Ishikawa (cell line): ENCODE data around the gene AKR1A1.

Experiments
- CEBPB ChIP-seq: IDR thresholded peaks from 2 replicates; pipeline ENCODE4 v1.6.1; 2012
- CREB1 ChIP-seq: IDR thresholded peaks from 2 replicates; pipeline ENCODE4 v1.6.1; 2012; ENCODE audit warnings: low read depth
- EGR1 ChIP-seq: IDR thresholded peaks from 2 replicates; pipeline ENCODE4 v1.6.1; 2012
- EP300 ChIP-seq: IDR thresholded peaks from 2 replicates; pipeline ENCODE4 v1.6.1; 2012; ENCODE audit warnings: borderline replicate concordance
- FOXM1 ChIP-seq: IDR thresholded peaks from 2 replicates; pipeline ENCODE4 v1.6.1; 2012; ENCODE audit warnings: low read depth, borderline replicate concordance
- NFIC ChIP-seq: IDR thresholded peaks from 2 replicates; pipeline ENCODE4 v1.6.1; 2012
- RAD21 ChIP-seq: IDR thresholded peaks from 2 replicates; pipeline ENCODE4 v1.6.1; 2012; ENCODE audit warnings: low read depth
- TAF1 ChIP-seq: IDR thresholded peaks from 2 replicates; pipeline ENCODE4 v1.6.1; 2012; ENCODE audit warnings: low read depth, mild to moderate bottlenecking
- TCF12 ChIP-seq: IDR thresholded peaks from 2 replicates; pipeline ENCODE4 v1.6.1; 2012; ENCODE audit warnings: low read depth
- TEAD4 ChIP-seq: IDR thresholded peaks from 2 replicates; pipeline ENCODE4 v1.6.1; 2012
- YY1 ChIP-seq: IDR thresholded peaks from 2 replicates; pipeline ENCODE4 v1.6.1; 2012; ENCODE audit warnings: low read depth
- ZBTB7A ChIP-seq: IDR thresholded peaks from 2 replicates; pipeline ENCODE4 v1.6.1; 2012; ENCODE audit warnings: low read depth
- TF ChIP-seq, protein P1 (sequence below): IDR thresholded peaks from 2 replicates; pipeline ENCODE4 v1.6.1; 2012; ENCODE audit warnings: low read depth, mild to moderate bottlenecking
- TF ChIP-seq, protein P2 (sequence below): IDR thresholded peaks from 2 replicates; pipeline ENCODE4 v1.6.1; 2012
- TF ChIP-seq, protein P3 (sequence below): IDR thresholded peaks from 2 replicates; pipeline ENCODE4 v1.6.1; 2012

Gene AKR1A1

DNA sequence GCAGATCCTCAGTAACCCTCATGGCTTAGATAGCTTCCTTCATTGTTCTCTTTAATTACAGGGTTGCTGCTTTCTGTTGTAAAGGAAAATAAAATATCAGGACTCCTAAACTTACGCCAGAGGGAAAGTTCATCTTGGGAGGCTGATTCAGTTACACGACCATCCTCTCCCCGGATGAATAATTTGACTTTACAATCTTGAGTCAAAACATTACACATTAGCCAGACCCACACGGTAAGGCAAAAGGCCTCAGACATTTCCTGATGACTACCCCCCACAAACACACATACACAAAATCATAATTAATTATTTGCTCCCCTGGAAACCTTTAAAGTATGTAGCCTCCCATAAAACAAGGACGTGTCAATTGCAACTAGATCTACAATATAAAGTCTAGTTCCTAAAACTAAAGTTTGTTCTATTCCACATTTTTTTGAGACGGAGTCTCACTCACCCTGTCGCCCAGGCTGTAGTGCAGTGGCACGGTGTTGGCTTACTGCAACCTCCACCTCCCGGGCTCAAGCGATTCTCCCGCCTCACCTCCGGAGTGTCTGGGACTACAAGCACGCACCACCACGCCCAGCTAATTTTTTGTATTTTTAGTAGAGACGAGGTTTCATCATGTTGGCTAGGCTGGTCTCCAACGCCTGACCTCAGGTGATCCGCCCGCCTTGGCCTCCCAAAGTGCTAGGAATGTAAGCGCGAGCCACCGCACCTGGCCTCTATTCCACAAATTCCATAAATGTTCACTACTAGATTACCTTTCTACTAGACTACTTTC is 28.1 kb upstream of the AKR1A1 start:
- TF ChIP-seq, protein P1, sequence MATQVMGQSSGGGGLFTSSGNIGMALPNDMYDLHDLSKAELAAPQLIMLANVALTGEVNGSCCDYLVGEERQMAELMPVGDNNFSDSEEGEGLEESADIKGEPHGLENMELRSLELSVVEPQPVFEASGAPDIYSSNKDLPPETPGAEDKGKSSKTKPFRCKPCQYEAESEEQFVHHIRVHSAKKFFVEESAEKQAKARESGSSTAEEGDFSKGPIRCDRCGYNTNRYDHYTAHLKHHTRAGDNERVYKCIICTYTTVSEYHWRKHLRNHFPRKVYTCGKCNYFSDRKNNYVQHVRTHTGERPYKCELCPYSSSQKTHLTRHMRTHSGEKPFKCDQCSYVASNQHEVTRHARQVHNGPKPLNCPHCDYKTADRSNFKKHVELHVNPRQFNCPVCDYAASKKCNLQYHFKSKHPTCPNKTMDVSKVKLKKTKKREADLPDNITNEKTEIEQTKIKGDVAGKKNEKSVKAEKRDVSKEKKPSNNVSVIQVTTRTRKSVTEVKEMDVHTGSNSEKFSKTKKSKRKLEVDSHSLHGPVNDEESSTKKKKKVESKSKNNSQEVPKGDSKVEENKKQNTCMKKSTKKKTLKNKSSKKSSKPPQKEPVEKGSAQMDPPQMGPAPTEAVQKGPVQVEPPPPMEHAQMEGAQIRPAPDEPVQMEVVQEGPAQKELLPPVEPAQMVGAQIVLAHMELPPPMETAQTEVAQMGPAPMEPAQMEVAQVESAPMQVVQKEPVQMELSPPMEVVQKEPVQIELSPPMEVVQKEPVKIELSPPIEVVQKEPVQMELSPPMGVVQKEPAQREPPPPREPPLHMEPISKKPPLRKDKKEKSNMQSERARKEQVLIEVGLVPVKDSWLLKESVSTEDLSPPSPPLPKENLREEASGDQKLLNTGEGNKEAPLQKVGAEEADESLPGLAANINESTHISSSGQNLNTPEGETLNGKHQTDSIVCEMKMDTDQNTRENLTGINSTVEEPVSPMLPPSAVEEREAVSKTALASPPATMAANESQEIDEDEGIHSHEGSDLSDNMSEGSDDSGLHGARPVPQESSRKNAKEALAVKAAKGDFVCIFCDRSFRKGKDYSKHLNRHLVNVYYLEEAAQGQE = no peak
- no peak for TF ChIP-seq CREB1
- TF ChIP-seq TEAD4 = no peak
- TF ChIP-seq YY1 = no peak

DNA sequence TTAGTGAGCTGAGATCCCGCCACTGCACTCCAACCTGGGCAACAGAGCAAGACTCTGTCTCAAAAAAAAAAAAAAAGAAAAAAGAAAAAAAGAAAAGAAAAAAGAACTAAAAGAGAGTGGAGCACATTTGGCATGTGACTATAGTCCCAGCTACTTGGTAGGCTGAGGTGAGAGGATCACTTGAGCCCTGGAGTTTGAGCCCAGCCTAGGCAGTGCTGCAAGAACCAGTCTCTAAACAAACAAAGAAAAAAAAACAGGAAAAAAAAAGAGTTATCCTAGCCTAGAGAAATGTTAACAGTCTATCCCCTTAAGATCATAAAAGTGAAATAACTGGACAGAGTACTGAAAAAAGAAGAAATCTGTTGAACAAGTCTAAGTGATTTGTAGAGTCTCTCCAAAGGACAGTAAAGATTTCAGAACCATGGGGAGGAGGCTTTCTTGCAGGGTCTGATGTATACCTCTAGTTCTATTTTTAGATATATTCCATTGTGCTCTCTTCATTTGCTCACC is 24.4 kb upstream of the AKR1A1 start:
- TF ChIP-seq EGR1 = no peak
- no peak for TF ChIP-seq CEBPB

DNA sequence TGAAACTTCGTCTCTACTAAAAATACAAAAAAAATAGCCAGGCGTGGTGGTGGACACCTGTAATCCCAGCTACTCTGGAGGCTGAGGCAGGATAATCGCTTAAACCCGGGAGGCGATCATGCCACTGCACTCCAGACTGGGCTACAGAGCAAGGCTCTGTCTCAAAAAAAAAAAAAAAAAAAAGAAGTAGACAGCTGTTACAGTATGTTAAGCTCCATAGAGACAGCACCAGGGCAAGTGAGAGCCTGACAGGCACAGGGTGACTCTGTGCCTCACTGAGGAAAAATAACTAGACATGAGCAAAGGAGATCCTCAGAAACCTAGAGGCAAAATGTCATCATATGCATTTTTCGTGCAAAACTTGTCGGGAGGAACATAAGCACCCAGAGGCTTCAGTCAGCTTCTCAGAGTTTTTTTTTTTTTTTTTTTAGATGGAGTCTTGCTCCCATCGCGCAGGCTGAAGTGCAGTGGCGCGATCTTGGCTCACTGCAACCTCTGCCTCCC is 19.9 kb upstream of the AKR1A1 start:
- TF ChIP-seq ZBTB7A (no peak), FOXM1 (no peak), YY1 (no peak), EGR1 (no peak), TCF12 (no peak), NFIC (no peak), CREB1 (no peak), TAF1 (no peak), CEBPB (no peak), RAD21 (no peak)
- TF ChIP-seq, protein P2, sequence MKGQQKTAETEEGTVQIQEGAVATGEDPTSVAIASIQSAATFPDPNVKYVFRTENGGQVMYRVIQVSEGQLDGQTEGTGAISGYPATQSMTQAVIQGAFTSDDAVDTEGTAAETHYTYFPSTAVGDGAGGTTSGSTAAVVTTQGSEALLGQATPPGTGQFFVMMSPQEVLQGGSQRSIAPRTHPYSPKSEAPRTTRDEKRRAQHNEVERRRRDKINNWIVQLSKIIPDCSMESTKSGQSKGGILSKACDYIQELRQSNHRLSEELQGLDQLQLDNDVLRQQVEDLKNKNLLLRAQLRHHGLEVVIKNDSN = no peak
- TF ChIP-seq, protein P3, sequence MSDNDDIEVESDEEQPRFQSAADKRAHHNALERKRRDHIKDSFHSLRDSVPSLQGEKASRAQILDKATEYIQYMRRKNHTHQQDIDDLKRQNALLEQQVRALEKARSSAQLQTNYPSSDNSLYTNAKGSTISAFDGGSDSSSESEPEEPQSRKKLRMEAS = no peak
- TF ChIP-seq, protein P1 = no peak

DNA sequence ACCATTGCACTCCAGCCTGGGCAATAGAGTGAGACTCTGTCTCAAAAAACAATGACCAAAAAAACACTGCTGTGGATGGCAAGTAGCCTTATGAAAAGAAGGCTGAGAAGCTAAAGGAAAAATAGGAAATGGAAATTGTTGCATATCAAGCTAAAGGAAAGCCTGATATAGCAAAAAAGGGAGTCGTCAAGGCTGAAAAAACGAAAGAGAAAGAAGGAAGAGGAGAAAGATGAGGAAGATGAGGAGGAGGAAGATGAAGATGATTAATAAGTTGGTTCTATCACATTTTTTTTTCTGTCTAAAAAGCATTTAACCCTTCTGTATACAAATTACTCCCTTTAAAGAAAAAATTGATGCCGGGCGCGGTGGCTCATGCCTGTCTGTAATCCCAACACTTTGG is 18.8 kb upstream of the AKR1A1 start:
- TF ChIP-seq TAF1 = no peak

DNA sequence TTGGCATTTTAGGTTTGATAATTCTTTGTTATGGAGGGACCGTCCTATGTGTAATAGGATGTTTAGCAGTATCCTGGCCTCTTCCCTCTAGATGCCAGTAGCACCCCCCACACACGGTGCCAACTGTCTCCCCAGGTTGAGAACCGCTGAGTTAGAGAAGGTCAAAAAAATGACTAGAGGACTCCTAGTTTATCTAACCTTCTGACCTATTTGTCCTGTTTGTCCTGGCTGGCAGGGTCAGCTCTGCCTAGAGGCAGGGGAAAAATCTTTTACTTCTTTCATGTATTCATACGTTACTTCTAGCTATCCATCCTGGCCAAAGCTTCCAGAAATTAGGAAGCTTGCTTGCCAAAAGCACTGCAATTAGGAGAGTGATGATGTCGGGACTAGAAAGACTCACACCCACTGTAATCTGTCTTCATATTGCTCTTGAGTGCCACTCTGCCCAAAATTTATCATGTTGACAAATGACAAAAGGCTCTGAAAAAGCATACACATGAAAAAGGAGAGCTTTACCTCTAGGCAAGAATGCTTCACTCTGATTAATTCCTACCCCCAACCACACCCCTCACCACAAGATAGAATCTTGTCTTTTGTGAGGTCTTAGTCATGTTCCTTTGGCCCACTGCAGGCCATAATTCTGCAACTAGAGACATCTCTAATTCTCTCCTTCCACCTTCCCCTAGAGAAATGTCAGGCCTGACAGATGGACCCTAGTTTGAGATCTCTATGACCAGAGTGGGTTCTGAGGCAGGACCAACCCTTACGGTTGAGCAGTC is 14.4 kb upstream of the AKR1A1 start:
- no peak for TF ChIP-seq CREB1
- no peak for TF ChIP-seq ZBTB7A
- no peak for TF ChIP-seq FOXM1
- TF ChIP-seq RAD21 = no peak
- no peak for TF ChIP-seq YY1
- no peak for TF ChIP-seq CEBPB
- TF ChIP-seq EP300 = no peak
- TF ChIP-seq NFIC = no peak
- TF ChIP-seq, protein P1 = no peak
- TF ChIP-seq, protein P3 = no peak
